GM19351 (cell line): ENCODE data around the gene GMDS.
"Not testable (repeated sequence)": the region's sequence is repeated elsewhere in the genome, so short reads cannot be mapped to it uniquely, and the experiment has no call there.

Experiments used
- ATAC-seq: cut with Tn5 transposase; IDR thresholded peaks from one replicate; pipeline ENCODE4 v1.9.1; 2021; ENCODE audit warnings: mild to moderate bottlenecking, moderate library complexity; ENCODE audit not compliant: unreplicated experiment

The GMDS gene

DNA sequence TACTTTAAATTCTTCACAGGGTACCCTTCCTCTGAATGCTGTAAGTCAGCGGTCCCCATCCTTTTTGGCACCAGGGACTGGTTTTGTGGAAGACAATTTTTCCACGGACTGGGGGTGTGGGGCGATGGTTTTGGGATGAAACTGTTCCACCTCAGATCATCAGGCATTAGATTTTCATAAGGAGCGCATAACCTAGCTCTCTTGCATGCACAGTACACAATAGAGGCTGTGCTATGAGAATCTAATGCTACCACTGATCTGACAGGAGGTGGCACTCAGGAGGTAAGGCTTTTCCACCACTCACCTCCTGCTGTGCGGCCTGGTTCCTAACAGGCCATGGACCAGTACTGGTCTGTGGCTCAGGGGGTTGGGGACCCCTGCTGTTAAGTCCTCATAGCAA, 399.9 kb downstream of the GMDS start:
- not testable (repeated sequence) for ATAC-seq

GRCh38 chr6:1842334-1842733, 403.1 kb downstream of the GMDS start:
- no peak for ATAC-seq

DNA sequence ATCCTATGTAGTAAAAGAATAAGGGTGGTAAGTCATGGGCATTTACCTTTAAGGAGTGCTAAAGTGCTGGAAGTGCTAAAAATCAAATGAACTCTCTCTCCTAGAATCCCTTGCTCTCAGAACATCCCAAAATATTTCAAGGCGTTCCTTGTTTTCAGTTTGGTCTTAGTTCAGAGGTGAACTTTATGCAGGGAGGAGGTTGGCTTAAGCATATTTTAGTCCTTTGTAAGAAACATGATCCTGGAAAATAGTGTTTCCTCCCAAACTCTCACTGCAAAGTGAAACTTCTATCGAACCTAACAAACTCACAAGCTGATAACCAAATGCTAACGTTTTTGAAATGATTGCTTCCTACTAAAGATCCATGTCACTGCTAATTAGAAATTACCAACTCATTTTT, 404.3 kb downstream of the GMDS start:
- no peak for ATAC-seq

DNA sequence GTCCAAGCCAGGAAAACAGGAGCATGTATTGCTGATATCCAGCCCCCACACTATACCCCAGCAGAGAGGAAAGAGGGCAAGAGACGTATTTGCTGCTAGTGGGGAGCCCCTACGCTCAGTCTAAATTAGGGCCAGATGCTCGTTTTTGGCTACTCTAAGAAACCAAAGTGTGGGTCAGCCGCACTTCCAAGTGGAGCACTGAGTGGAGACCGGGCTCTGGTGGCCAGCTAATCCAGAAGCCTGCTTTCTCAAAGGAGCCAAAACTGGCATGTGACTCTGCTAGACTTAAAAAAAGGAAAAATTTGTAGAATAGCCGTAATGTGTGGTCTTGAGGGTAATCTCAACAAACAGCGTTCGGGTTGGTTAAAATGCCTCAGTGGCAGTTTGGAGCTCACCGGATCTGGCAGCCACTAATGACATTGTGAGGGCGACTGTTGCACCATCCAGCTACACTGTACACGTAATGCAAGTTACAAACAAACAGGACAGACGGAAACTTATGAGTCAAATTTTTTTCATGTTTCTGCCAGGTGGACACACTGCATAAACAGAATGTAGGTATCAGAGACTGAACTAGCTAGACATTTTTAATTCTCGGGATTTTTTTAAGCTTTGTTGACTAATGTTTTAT, 404.8 kb downstream of the GMDS start:
- no peak for ATAC-seq

GRCh38 chr6:1839361-1839760, 406.0 kb downstream of the GMDS start:
- no peak for ATAC-seq

- ATAC-seq, result no peak
Observed at GRCh38 chr6:1838604-1839213, 406.7 kb downstream of the GMDS start.

- no peak for ATAC-seq
Observed at GRCh38 chr6:1837826-1838225, 407.6 kb downstream of the GMDS start.

- no peak for ATAC-seq
Observed at GRCh38 chr6:1836690-1837089, 408.7 kb downstream of the GMDS start.

GRCh38 chr6:1834646-1835516, 410.5 kb downstream of the GMDS start:
- ATAC-seq, result no peak

DNA sequence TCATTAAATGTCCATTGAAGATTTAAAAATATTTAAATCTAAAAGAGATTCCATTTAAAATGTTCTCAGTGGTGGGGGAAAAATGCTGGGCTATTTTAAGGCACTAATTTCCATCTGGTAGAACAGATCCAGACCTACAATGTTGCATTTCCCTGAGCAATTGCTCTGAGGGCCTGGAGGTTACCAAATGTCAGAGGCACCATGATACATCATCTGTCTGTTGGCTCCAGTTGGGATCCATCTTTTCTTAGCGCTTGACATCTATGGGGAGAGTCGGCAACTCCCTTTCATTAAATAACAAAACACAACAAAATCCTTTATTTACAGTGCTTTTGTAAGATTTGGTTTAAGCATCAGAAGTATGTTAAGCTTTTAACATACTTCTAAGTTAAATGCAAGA, 411.2 kb downstream of the GMDS start:
- no peak for ATAC-seq

DNA sequence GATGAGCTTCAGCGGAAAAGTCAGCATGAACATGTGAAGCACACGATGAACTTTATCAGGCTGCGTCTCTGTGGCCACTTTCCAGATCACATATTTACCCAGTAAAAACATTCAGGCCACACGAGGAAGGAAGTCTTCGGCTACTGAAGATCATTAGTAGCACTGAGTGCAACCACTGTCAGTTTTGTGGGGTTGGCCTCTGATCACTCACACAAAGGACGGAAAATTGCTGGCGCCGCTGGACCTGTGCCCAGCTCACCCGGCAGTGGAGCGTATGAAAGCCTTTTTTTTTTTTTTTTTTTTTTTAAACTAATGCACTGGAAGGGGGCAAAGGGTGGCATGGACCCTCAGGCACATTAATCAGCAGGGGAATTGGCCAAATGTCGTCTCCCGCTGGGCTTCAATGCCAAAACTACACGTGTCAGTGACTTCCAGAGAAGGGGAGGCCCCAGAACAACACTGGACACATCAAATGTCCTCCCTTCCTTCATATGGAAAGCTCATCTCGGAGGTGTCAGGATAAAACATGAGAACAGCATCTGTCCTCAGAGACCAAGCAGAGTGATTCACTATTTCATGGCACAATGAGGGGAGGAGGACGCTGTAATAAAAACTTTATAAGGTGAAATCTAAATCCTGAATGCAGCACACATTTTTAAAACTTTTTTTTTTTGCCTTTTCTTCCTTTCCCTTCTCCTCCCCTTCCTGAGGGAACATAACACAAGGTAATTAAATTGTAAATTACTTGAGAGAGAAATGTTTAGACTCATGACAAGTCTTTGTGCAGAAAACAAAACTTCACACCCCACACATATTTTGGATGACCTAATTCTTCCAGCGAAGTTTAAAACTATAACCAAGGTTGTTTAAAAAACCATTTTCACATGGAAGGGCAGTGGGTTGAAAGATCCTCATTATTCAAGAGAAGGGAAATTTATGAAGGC, 412.3 kb downstream of the GMDS start:
- ATAC-seq, result no peak

- ATAC-seq, result no peak
Observed at GRCh38 chr6:1832358-1832757, 413.0 kb downstream of the GMDS start.

- no peak for ATAC-seq
Observed at GRCh38 chr6:1827984-1828793, 417.2 kb downstream of the GMDS start.

DNA sequence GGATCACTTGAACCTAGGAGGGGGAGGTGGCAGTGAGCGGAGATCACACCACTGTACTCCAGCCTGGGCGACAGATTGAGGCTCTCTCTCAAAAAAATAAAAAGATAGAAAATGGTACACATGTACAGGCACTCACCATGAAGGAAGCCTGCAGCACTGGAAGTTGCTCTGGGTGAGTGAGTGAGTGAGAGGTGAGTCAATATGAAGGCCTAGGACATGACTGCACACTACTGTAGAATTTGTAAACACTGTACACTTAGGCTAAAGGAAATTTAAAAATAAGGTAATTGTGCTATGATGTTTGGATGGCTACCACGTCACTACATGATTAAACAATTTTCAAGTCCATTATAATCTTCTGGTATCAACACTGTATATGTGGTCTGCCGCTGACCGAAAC, 419.5 kb downstream of the GMDS start:
- ATAC-seq, result no peak

DNA sequence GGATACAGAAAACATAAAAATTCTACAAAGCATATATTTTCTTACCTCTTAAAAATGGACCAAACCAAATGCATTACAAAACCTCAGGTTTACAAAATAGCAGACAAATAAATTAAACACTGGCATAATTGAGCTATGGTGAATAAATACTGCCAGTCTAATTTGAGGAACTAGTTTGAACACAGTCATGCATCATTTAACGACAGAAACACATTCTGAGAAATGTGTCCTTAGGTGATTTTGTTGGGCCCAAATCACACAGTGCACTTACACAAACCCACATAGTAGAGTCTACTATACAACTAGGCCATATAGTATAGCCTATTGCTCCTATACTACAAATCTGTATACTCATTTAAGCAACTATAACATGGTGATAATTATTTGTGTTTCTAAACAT, 420.1 kb downstream of the GMDS start:
- ATAC-seq, result no peak

- no peak for ATAC-seq
Observed at GRCh38 chr6:1821513-1822183, 423.8 kb downstream of the GMDS start.

DNA sequence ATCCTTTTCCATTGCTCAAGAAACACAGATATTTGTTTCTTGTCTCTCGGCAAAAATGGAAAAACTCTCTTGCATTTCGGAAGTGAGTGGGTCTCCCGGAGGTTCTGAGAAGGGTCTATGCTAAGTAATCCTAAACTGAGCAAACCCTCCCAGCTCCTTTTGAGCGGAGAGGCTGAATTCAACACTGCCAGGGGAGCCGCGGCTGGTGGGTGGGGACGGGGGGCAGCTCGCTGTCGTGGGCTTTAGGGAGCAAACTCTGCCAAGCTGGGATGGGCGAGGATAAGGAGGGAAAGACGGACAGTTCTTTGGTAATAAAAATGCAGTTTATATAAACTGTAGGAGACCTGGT, 424.3 kb downstream of the GMDS start:
- no peak for ATAC-seq

DNA sequence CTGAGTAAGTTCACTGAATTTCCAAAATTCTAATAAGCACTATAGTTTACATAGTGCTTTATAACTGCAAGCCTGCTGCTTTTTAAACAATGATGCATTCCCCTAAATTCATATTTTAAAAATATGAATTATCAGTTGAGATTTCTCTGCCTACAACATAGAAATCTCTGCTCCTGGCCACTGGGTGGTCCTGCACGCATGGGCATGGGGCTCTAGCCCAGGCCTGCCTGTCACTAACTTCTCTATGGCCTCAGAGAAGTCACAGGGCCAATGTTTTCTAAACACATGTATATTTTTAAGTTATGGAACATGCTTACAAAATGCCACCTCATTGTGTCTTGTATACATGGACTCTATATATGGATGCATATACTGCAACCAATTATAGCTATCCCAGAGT, 424.7 kb downstream of the GMDS start:
- ATAC-seq, result no peak

DNA sequence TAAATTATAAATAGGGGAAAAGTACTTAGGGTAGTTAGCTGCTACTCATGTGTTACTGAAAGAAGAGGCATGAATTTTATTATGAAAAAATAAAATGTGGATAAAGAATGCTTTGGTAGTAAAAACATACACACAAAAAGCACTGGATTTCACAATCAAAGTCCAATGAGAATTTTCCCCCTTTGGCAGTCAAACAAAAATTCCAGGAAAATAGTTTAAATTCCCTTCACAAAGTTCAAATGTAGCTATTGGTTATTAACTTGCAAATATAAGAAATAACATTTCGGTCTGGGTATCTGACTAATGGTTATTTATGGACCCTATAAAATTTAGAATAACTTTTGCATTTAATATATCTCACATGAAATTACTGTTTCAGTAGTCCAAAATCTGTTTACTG, 425.2 kb downstream of the GMDS start:
- ATAC-seq, result no peak

GRCh38 chr6:1819007-1819406, 426.4 kb downstream of the GMDS start:
- ATAC-seq, result no peak
